Epithelial cell of proximal tubule (primary cell): ENCODE data around the gene SIK3. TPM values are rescaled to one million over a fixed set of nuclear protein-coding genes. Genes with fewer than 3 reads are reported as not detected.

Experiments
- DNase-seq: peaks from one replicate; pipeline ENCODE4 v3.0.0-alpha.2; 2011; ENCODE audit warnings: low read depth
- H3K4me3 ChIP-seq: 2 replicates; pipeline ENCODE4 v1.5.1; 2011; ENCODE audit warnings: low read depth, mild to moderate bottlenecking, low read length
- CTCF ChIP-seq: conservative IDR thresholded peaks from 2 replicates; pipeline ENCODE4 v1.5.1; 2012; ENCODE audit warnings: low read depth, mild to moderate bottlenecking, low read length
- total RNA-seq: library from RNA; depleted of rRNA; stranded (reverse); fragments of >200 nt; gene quantifications from 2 replicates; pipeline ENCODE4 v1.2.3, GENCODE V29; 2015

SIK3 gene
- total RNA-seq, 1 donor from 2014 or later: 17.6 TPM

- no peak overlapping the region for H3K4me3 ChIP-seq
- DNase-seq: no peak
- no peak for TF ChIP-seq CTCF
These were observed 55.5 kb downstream of the SIK3 start for GRCh38 chr11:117042689-117043088.

GRCh38 chr11:117039900-117040299, 58.3 kb downstream of the SIK3 start:
- H3K4me3 ChIP-seq: no peak overlapping the region
- no peak for DNase-seq
- TF ChIP-seq CTCF: no peak

GRCh38 chr11:117039270-117039669, 59.0 kb downstream of the SIK3 start:
- no peak overlapping the region for H3K4me3 ChIP-seq
- no peak for TF ChIP-seq CTCF
- DNase-seq: no peak

- no peak for TF ChIP-seq CTCF
- no peak overlapping the region for H3K4me3 ChIP-seq
- no peak for DNase-seq
These were observed 60.3 kb downstream of the SIK3 start for GRCh38 chr11:117037975-117038350.

- DNase-seq: no peak
These were observed 60.8 kb downstream of the SIK3 start for GRCh38 chr11:117037279-117037974.

GRCh38 chr11:117034901-117035300, 63.3 kb downstream of the SIK3 start:
- TF ChIP-seq CTCF: no peak
- no peak overlapping the region for H3K4me3 ChIP-seq
- DNase-seq: no peak

More at GRCh38 chr11:117037279-117037974, 60.8 kb downstream of the SIK3 start:
- H3K4me3 ChIP-seq: no peak overlapping the region
- no peak for TF ChIP-seq CTCF
